Measurements from ENCODE around the gene NDFIP1. TPM values are rescaled to one million over a fixed set of nuclear protein-coding genes. Genes with fewer than 3 reads are reported as not detected.

The NDFIP1 gene
- total RNA-seq, 1 experiment from 2014 or later = 27.6 TPM

GRCh38 chr5:142134331-142135010, 25.9 kb downstream of the NDFIP1 start:
- TF ChIP-seq JUN (CRISPR knock-in tag; IDR thresholded peaks at IDR 0.05) (no peak), USF2 (CRISPR knock-in tag; IDR thresholded peaks at IDR 0.05) (no peak), KAT7 (CRISPR knock-in tag; IDR thresholded peaks at IDR 0.05; ENCODE audit: borderline replicate concordance) (no peak), GABPB1 (CRISPR knock-in tag; IDR thresholded peaks at IDR 0.05) (no peak), ZNF219 (CRISPR knock-in tag; IDR thresholded peaks at IDR 0.05; ENCODE audit: borderline replicate concordance) (no peak), NR1H2 (CRISPR knock-in tag; IDR thresholded peaks at IDR 0.05) (no peak), RORB (CRISPR knock-in tag; IDR thresholded peaks at IDR 0.05) (no peak), TP53 (CRISPR knock-in tag; IDR thresholded peaks at IDR 0.05) (no peak), MAX (CRISPR knock-in tag; IDR thresholded peaks at IDR 0.05) (no peak), ZNF396 (CRISPR knock-in tag; IDR thresholded peaks at IDR 0.05; ENCODE audit: borderline replicate concordance) (no peak), E2F1 (CRISPR knock-in tag; IDR thresholded peaks at IDR 0.05) (no peak), MXD4 (CRISPR knock-in tag; IDR thresholded peaks at IDR 0.05; ENCODE audit: borderline replicate concordance) (no peak), NFATC4 (CRISPR knock-in tag; IDR thresholded peaks at IDR 0.05) (no peak), JAZF1 (CRISPR knock-in tag; IDR thresholded peaks at IDR 0.05) (no peak), ZNF512 (CRISPR knock-in tag; IDR thresholded peaks at IDR 0.05; ENCODE audit: borderline replicate concordance) (no peak), FOXJ3 (CRISPR knock-in tag; IDR thresholded peaks at IDR 0.05; ENCODE audit: borderline replicate concordance) (no peak), ZNF263 (CRISPR knock-in tag; IDR thresholded peaks at IDR 0.05; ENCODE audit: low read depth) (no peak)
- TF ChIP-seq, protein P1, sequence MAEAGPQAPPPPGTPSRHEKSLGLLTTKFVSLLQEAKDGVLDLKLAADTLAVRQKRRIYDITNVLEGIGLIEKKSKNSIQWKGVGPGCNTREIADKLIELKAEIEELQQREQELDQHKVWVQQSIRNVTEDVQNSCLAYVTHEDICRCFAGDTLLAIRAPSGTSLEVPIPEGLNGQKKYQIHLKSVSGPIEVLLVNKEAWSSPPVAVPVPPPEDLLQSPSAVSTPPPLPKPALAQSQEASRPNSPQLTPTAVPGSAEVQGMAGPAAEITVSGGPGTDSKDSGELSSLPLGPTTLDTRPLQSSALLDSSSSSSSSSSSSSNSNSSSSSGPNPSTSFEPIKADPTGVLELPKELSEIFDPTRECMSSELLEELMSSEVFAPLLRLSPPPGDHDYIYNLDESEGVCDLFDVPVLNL (CRISPR knock-in tag; IDR thresholded peaks at IDR 0.05; ENCODE audit: borderline replicate concordance, low read depth) = no peak
- TF ChIP-seq, protein P2, sequence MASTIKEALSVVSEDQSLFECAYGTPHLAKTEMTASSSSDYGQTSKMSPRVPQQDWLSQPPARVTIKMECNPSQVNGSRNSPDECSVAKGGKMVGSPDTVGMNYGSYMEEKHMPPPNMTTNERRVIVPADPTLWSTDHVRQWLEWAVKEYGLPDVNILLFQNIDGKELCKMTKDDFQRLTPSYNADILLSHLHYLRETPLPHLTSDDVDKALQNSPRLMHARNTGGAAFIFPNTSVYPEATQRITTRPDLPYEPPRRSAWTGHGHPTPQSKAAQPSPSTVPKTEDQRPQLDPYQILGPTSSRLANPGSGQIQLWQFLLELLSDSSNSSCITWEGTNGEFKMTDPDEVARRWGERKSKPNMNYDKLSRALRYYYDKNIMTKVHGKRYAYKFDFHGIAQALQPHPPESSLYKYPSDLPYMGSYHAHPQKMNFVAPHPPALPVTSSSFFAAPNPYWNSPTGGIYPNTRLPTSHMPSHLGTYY (CRISPR knock-in tag; IDR thresholded peaks at IDR 0.05) = no peak
- TF ChIP-seq, protein P3, sequence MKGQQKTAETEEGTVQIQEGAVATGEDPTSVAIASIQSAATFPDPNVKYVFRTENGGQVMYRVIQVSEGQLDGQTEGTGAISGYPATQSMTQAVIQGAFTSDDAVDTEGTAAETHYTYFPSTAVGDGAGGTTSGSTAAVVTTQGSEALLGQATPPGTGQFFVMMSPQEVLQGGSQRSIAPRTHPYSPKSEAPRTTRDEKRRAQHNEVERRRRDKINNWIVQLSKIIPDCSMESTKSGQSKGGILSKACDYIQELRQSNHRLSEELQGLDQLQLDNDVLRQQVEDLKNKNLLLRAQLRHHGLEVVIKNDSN (CRISPR knock-in tag; IDR thresholded peaks at IDR 0.05) = no peak
- Mint-ChIP-seq H3K36me3 (peaks cover 11% of the 10 kb centered on the region), H3K4me3 (no peak overlapping the region), H3K27ac (no peak overlapping the region), H3K9me3 (no peaks in the 10 kb centered on the region), H3K4me1 (no peaks in the 10 kb centered on the region), H3K27me3 (ENCODE audit: low read depth) (no peaks in the 10 kb centered on the region)
- CTCF ChIA-PET = interaction anchor here (1.8 kb wide), 1 partner anchor 122 kb away, joined by 7 read pairs; the partner anchor contains the start of gene GNPDA1
- POLR2A ChIA-PET = interaction anchor here (1.0 kb wide), 1 partner anchor 9 kb away, joined by 3 read pairs; no protein-coding TSS in a partner anchor
- DNase-seq (ENCODE audit: low spot score) (no peak), ATAC-seq (no peak)
